Measurements from ENCODE around the gene MAN2B2.

MAN2B2 gene

DNA sequence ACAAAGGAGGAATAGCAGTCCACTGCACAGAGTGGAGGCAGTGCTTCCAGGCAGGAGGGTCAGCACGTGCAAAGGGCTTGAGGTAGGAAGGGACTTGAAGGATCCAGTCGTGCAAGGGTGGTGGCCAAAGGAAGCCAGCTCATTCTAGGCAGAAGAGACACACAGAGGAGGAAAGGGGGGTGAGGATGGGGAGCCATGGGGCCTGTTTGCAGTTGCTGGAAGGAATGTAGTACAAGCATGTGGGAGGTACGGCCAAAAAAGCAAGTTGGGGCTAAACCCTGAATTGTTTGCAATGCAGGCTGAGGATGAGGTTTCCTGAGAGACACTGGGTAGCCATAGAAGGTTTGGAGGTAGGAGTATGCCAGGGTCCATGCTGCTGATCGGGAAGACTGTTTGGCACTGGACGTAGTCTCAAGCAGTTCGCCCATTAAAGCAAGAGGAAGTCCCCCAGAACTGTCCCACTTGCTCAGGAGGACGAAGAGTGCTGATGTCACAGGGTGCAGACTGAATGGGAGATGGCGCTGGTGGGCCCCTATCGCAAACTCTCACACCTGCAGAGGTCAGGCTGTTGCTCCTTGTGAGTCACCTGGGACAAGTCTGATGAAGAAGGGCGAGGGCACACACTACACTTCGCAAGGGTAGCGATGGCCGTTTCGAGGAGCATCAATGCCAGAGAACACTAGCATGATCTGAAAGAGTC, 9.1 kb upstream of the MAN2B2 start:
- TF ChIP-seq Cebpa-rat (IDR thresholded peaks at IDR 0.05) = no peak
- peaks cover 26% of the 10 kb centered on the region for H3K4me1 ChIP-seq
- H3K9ac ChIP-seq = no peak overlapping the region
- no peaks in the 10 kb centered on the region for H3K36me3 ChIP-seq
- H3K27ac ChIP-seq = no peak overlapping the region
- H3K4me2 ChIP-seq = peak overlapping the region; percentile 18; the same call in 1 of the 2 replicates
- H3K27me3 ChIP-seq = no peaks in the 10 kb centered on the region
- H4K20me1 ChIP-seq = no peaks in the 10 kb centered on the region
- peaks cover 19% of the 10 kb centered on the region for H3K9me3 ChIP-seq
- no peak overlapping the region for H3K4me3 ChIP-seq

DNA sequence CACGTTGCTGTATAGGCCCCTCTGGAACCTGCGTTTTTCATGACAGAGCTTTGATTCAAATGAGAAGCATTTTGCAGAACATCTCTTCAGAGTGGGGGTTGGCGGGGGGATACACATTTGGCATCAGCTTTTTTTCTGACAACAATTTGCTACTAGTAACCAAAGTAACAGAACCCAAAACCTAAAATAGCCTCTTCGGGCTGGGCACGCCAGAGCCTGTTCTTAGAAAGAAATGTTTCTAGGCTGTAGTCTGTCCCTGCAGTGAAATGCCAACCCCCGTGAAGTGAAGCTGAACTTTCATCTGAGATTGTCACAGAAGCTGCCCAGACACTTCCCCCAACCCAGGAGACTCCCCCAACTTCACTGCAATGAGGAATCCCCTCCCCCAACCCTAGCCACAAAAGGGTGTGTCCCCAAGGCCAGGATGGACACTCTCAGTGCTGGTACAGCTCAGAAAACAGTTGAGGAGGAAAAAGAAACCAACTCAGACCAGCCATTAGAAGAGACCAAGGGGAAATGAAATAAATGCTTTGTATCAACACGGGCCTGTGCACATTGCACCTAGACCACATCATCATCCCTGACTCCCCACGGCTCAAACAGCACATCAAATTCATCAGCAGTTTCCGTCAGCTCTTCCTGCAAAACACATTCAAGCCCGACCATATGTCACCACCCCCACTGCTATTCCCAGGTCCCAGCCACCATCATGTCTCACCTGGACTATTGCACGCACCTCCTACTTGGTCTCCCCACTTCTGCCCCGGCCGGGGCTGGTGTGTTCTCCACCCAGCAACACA, 8.4 kb upstream of the MAN2B2 start:
- Histone ChIP-seq H3K9ac (0 out of 2 replicates have a peak overlapping the region, but pooled peaks have one; percentile 1), H3K4me1 (peaks cover 18% of the 10 kb centered on the region), H3K27me3 (no peaks in the 10 kb centered on the region), H4K20me1 (no peaks in the 10 kb centered on the region), H3K4me2 (peak overlapping the region; percentile 18; the same call in 1 of the 2 replicates), H3K36me3 (no peaks in the 10 kb centered on the region), H3K9me3 (peaks cover 19% of the 10 kb centered on the region), H3K27ac (no peak overlapping the region), H3K4me3 (no peak overlapping the region)
- TF ChIP-seq Cebpa-rat (IDR thresholded peaks at IDR 0.05) = no peak

DNA sequence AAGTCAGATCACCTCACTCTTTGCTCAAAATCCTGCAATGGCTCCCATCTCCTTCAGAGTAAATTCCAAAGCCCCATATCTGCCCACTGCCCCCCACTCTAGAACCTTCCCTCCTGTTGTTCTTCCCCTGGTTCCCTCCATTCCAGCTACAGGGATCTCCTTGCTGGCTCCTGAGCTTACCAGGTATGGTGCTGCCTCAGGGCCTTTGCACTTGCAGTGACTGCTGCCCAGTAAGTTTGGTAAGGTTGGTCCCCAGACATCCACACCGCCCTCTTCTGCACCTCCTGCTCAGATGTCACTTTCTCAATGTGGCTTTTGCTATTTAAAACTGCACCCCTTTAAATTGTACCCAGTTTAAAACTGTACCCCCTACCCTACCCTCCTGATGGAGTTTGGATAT, 7.8 kb upstream of the MAN2B2 start:
- H3K4me1 ChIP-seq = peaks cover 12% of the 10 kb centered on the region
- H3K27me3 ChIP-seq = no peaks in the 10 kb centered on the region
- H3K27ac ChIP-seq = no peak overlapping the region
- no peak overlapping the region for H3K4me3 ChIP-seq
- peaks cover 19% of the 10 kb centered on the region for H3K9me3 ChIP-seq
- no peak overlapping the region for H3K4me2 ChIP-seq
- no peaks in the 10 kb centered on the region for H4K20me1 ChIP-seq
- TF ChIP-seq Cebpa-rat (IDR thresholded peaks at IDR 0.05) = no peak
- H3K9ac ChIP-seq = no peak overlapping the region
- H3K36me3 ChIP-seq = no peaks in the 10 kb centered on the region

- Histone ChIP-seq H3K4me1 (peaks cover 12% of the 10 kb centered on the region), H3K4me2 (no peak overlapping the region), H3K27me3 (no peaks in the 10 kb centered on the region), H4K20me1 (no peaks in the 10 kb centered on the region), H3K9ac (no peak overlapping the region), H3K4me3 (no peak overlapping the region), H3K27ac (no peak overlapping the region), H3K9me3 (peaks cover 17% of the 10 kb centered on the region), H3K36me3 (no peaks in the 10 kb centered on the region)
- TF ChIP-seq Cebpa-rat (IDR thresholded peaks at IDR 0.05) = no peak
Observed at GRCh38 chr4:6568148-6568547, 6.8 kb upstream of the MAN2B2 start.

DNA sequence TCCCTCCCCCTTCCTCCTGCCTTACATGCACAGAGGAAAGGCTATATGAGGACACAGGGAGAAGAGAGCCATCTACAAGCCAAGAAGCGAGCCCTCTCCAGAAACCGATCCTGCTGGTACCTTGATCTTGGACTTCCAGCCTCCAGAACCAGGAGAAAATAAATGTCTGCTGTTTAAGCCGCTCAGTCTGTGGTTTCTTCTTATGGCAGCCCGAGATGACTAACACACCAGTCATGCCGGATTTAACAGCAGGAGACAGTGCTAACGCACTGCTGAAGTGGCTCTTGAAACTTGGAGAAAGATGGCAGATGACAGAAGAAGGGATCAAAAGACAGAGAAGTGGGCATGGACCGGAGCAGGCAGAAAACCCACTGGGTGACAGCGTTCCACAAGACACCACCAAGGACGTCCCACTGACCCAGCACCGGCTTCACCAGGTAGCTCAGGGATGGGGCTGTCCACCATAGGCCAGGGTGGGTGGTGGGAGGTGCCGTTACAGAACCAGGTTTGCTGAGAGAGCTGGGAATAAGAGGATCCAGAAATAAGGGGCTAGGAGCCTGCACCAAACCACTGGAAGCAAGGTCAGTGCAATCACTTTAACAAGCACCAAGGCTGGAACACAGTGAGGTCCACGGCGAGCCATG, 6.2 kb upstream of the MAN2B2 start:
- H3K4me3 ChIP-seq = no peak overlapping the region
- no peak overlapping the region for H3K27ac ChIP-seq
- peaks cover 12% of the 10 kb centered on the region for H3K4me1 ChIP-seq
- no peak for TF ChIP-seq Cebpa-rat (IDR thresholded peaks at IDR 0.05)
- H3K9me3 ChIP-seq = peaks cover 15% of the 10 kb centered on the region
- H3K36me3 ChIP-seq = no peaks in the 10 kb centered on the region
- no peak overlapping the region for H3K4me2 ChIP-seq
- H3K9ac ChIP-seq = no peak overlapping the region
- H3K27me3 ChIP-seq = no peaks in the 10 kb centered on the region
- H4K20me1 ChIP-seq = no peaks in the 10 kb centered on the region

- Histone ChIP-seq H3K4me2 (no peak overlapping the region), H3K4me1 (peaks cover 24% of the 10 kb centered on the region), H3K4me3 (no peak overlapping the region), H3K9me3 (no peaks in the 10 kb centered on the region), H3K36me3 (peaks cover 4% of the 10 kb centered on the region; the same call in 1 of the 2 replicates), H4K20me1 (no peaks in the 10 kb centered on the region), H3K27ac (no peak overlapping the region), H3K27me3 (no peaks in the 10 kb centered on the region), H3K9ac (no peak overlapping the region)
- no peak for TF ChIP-seq Cebpa-rat (IDR thresholded peaks at IDR 0.05)
Observed at GRCh38 chr4:6571608-6572007, 3.4 kb upstream of the MAN2B2 start.

- TF ChIP-seq Cebpa-rat (IDR thresholded peaks at IDR 0.05) = no peak
- H3K9ac ChIP-seq = no peak overlapping the region
- H3K27me3 ChIP-seq = no peaks in the 10 kb centered on the region
Observed at GRCh38 chr4:6573551-6573950, 1.4 kb upstream of the MAN2B2 start.

GRCh38 chr4:6573986-6574746, 823 bp upstream of the MAN2B2 start:
- no peak overlapping the region for H3K27ac ChIP-seq
- H3K4me1 ChIP-seq = peaks cover 22% of the 10 kb centered on the region
- H3K4me3 ChIP-seq = peak overlapping the region; percentile 87
- peaks cover 25% of the 10 kb centered on the region for H3K36me3 ChIP-seq
- H3K27me3 ChIP-seq = no peaks in the 10 kb centered on the region
- H3K9ac ChIP-seq = peak overlapping the region; percentile 84; the same call in 1 of the 2 replicates
- H3K9me3 ChIP-seq = no peaks in the 10 kb centered on the region
- peak overlapping the region; percentile 97 for H3K4me2 ChIP-seq
- H4K20me1 ChIP-seq = no peaks in the 10 kb centered on the region
- no peak for TF ChIP-seq Cebpa-rat (IDR thresholded peaks at IDR 0.05)

More at GRCh38 chr4:6573551-6573950, 1.4 kb upstream of the MAN2B2 start:
- Histone ChIP-seq H3K4me2 (no peak overlapping the region), H3K9me3 (no peaks in the 10 kb centered on the region), H4K20me1 (no peaks in the 10 kb centered on the region), H3K36me3 (peaks cover 19% of the 10 kb centered on the region), H3K27ac (no peak overlapping the region), H3K4me3 (no peak overlapping the region), H3K4me1 (peaks cover 22% of the 10 kb centered on the region)

GRCh38 chr4:6575503-6576240, 683 bp downstream of the MAN2B2 start:
- H3K4me3 ChIP-seq = peak overlapping the region; percentile 87
- H3K36me3 ChIP-seq = peaks cover 40% of the 10 kb centered on the region
- no peaks in the 10 kb centered on the region for H3K9me3 ChIP-seq
- no peak for TF ChIP-seq Cebpa-rat (IDR thresholded peaks at IDR 0.05)
- no peaks in the 10 kb centered on the region for H3K27me3 ChIP-seq
- H3K27ac ChIP-seq = peak overlapping the region; percentile 78
- H4K20me1 ChIP-seq = no peaks in the 10 kb centered on the region
- H3K4me2 ChIP-seq = peak overlapping the region; percentile 97
- H3K9ac ChIP-seq = peak overlapping the region; percentile 84
- H3K4me1 ChIP-seq = peaks cover 22% of the 10 kb centered on the region
